M059J (cell line): ENCODE measurements around the gene SSBP4. TPM values are rescaled to one million over a fixed set of nuclear protein-coding genes. Genes with fewer than 3 reads are reported as not detected.

Experiments used
- DNase-seq: peaks from one replicate; pipeline ENCODE4 v3.0.0-alpha.2; 2012; ENCODE audit warnings: low read depth
- total RNA-seq: library from RNA; depleted of rRNA; stranded (reverse); fragments of >200 nt; shearing (Covaris generic); gene quantifications from 2 replicates; pipeline ENCODE4 v1.2.3, GENCODE V29; 2014

The SSBP4 gene
- total RNA-seq, 1 experiment from 2014 or later, result 55.3 TPM

GRCh38 chr19:18444513-18444912 is 25.3 kb downstream of the SSBP4 start:
- DNase-seq, result no peak

DNA sequence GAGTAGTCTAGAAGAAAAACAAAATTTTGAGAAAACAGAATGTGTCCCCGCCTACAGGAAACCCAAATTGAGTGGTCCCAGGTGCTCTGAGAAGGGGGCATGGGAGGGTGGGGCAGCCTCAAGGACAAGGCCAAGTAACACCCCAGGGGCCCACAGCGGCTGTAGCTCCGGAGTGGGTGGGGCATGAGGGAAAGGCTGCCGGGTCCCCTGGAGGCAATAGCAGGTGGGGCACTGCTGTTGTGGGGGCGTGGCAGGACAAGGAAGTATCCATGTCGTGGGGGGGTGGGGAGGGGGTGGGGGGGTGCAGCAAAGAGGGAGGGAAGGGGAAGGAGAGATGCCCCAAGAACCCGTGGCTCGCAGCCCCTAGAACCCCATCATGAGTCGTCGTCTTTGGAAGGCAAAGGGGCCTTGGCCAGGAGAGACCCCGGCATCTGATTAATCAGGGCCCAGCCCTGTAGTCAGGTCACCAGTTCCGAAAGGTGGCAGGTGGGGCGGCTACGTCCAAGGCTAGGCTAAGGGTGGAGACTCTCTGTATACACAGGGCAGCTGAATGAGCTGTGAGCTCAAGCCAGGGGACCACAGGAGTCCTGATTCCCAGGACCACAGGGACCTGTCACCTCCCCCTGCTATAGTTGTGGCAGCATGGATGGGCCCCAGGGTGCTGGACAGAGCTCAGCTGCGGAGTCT is 26.2 kb downstream of the SSBP4 start:
- no peak for DNase-seq

GRCh38 chr19:18446145-18446810 is 27.1 kb downstream of the SSBP4 start:
- DNase-seq, result no peak

DNA sequence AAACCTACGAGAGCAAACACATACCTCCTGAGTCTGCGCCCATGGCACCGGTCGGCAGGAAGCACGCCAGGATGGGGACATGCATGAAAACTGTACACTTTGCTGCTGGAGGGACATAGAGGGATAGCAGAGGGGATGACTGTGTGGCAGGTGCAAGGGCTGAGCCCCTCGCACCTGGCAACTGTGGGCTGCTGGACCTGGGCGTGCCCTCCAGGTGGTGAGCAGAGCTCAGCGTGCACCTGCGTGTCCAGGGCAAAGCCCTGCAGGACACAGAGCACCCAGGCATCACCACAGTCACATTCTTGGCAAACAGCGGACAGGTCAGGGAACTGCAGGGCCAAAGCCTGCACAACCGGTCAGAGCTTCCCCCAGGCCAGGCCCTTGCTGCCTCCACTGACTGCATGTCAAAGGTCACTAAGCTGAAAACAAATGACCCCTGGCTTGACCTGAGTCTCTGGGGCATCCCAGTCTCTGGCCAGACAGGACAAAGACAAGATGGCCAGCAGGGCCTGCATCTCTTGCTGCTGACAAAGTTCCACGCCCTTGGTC is 27.7 kb downstream of the SSBP4 start:
- DNase-seq, result no peak

DNA sequence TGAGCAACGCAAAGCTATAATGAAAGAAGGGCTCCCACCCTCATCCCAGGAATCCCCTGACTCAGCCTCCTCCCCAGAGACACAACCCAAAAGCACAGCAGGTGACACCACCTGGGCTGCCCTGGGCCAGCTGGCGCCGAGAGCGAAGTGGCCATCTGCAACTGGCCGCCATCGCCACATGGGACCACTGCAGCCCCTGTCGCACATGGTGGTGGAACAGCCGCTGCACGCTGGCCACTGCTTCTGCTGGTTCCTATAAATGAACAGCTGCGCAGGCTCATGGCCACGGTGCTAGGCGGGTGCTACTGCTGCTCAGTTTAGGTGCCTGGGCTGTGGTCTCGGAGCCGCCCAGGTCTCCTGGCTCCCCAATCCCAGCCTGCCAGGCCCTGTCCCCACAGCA is 30.4 kb downstream of the SSBP4 start:
- DNase-seq, result no peak

DNA sequence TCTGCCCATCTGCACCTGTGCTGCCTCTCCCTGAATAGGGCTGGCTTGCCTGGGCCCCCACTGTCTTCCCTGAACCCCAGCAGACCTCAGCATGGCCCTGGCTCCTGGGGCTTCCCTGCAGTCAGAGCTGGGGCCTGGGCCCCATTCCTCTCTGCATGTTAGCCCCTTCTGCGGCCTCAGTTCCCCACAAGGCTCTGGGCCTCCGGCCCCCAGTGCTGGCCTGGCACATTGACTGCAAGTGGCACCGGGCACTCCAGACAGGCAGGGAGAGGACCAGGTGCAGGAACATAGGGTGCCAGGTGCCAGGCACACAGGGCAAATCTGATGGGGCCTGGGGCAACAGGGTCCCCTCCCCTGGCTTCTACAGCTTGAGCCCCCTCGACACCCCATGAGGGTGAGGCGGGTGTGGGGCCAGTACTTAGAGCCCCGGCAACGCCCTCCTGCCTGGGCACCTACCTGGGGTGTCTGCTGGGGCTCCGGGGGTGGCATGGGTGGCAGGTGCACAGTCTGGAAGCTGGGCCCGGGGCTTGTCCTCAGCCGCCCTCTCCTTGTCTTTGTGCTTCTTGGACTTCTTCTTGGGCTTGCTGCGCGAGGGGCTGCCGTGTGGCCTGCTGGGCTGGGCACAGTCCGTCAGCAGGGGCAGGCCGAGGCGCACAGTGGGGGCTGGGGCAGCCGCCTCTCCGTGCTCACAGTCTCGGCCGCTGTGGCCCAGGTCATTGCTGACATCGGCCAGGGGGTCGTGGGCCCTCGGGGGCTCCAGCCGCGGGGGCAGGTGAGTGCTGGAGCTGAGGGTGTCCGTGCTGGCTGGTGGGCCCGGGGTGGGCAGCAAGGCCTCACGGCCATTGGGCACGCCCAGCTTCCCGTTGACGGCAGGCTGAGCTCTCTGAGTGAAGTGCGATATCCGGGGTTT is 31.1 kb downstream of the SSBP4 start:
- DNase-seq, result no peak

DNA sequence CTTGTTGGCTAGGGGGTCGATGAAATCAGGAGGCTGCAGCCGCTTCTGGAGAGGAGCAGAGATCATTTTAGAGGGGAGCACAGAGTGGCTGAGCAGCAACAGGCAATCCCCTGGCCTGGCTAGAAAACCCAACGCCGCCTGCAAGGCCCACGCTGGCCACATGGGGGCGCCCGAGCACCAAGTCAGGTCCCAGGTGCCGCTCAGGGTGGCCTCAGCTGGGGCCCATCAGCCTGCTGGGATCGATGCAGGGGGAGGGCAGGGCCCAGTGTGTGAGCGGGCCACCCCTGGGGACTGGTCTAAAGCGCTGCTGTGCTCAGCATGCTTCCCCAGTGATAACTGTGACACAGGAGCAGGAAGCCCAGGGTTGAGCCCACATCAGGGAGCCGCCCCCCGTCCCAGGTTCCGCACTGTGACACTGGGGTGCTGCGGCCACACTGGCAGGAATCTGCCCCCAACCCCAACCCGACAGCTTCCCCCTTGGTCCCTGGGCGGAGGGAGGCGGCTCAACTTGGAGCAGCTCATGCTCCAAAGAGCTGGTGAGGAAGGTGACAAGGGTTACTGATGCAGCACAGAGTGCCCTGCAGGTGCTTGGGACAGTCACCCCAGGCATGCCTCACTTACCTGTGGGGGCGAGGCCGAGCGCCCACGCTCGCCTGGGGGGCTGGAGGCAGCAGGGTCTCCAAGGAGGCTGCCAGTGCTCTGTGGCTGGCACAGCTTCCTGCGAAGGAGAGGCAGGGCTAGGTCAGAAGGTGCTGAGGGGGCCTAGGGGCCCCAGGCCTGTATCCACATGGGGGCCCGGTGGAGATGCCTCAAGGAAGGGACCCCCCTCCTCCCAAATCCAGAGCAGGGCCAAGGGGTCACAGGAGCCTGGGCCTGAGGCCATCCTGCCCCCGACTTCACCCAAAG is 32.0 kb downstream of the SSBP4 start:
- peak; percentile 69 for DNase-seq

- DNase-seq, result no peak
Measured at GRCh38 chr19:18452386-18452785, 33.2 kb downstream of the SSBP4 start.

DNA sequence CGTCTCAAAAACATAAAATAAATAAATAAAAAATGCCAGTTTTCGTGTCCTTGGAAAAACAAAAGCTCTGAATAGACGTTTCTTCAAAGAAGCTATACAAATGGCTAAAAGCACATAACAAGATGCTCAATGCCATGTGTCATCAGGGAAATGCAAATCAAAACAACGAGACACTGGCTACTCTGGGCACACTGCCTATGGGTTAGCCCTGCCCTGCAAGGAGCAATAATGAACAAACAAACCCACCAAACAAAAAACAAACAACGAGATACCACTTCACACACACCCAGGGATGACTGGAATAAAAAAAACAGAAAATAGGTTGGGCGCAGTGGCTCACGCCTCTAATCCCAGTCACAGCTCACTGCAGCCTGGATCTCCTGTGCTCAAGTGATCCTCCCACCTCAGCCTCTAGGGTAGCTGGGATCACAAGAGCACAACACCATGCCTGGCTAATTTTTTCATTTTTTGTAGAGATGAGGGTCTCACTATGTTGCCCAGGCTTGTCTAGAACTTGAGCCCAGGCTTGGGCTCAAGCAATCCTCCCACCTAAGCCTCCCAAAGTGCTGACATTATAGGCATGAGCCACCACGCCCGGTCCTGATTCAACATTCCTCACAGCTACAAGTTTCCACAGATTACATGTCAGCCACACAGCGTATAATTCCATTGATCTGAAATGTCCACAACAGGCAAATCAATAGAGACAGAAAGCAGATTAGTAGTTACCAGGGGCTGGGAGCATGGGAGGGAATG is 34.2 kb downstream of the SSBP4 start:
- peak; percentile 79 for DNase-seq

DNA sequence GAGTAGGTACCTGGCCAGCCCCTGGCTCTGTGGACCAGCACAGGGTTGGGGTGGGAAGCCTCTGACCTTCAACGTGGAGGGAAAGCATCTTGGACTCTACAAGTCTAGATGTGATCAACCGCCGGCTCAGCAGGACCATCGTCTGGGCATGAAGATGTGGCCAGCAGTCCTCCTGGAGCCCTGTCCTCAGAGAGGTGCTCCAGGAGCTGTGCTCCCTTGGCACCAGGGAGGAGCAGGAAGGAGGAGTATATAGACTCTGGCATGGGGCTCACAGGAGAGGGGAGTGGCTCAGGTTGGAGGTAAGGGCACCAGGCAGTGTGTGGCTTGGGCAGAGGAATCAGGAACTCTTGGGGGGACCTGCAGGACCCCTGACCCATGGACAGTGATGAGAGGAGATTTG is 37.1 kb downstream of the SSBP4 start:
- no peak for DNase-seq

DNA sequence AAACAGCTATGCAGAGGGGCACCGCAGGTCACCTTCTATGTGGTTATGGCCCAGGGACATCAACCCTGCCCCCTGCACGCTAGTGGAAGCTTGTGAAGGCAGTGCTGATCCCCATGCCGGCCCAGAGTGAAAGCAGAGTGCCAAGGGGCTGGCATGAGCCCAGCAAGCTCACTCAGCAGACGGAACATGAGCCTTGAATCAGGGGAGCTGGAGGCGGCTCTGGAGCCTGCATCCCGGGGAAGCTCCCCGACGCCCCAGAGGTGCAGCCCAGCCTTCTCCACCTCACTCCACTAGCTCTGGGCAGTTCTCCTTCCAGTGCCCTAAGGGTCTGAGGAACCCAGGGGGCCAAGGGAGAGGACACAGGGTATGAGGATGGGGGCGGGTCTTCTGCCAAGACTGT is 37.8 kb downstream of the SSBP4 start:
- no peak for DNase-seq

GRCh38 chr19:18457483-18458331 is 38.5 kb downstream of the SSBP4 start:
- no peak for DNase-seq

- DNase-seq, result no peak
Measured at GRCh38 chr19:18460900-18461299, 41.7 kb downstream of the SSBP4 start.

- no peak for DNase-seq
Measured at GRCh38 chr19:18461471-18461870, 42.3 kb downstream of the SSBP4 start.

DNA sequence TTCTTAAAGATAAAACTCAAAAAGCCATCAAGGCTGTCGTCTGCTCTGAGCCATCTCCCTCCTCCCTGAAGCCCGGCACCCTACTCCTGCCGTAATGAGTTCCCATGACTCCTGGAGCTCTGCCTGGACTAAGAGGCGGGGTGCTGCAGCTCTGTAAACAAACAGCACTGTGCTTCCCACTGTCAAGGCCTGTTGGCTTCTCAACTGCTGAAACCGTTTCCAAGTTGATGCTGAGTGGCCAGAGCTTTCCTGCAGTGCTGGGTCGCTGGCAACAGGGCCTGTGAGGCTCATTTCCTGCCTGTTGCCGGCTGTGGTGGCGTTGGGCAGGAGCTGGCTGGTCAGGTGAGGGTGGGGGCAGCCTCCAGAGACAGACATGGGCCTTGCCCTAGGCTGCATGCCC is 45.4 kb downstream of the SSBP4 start:
- peak; percentile 85 for DNase-seq

DNA sequence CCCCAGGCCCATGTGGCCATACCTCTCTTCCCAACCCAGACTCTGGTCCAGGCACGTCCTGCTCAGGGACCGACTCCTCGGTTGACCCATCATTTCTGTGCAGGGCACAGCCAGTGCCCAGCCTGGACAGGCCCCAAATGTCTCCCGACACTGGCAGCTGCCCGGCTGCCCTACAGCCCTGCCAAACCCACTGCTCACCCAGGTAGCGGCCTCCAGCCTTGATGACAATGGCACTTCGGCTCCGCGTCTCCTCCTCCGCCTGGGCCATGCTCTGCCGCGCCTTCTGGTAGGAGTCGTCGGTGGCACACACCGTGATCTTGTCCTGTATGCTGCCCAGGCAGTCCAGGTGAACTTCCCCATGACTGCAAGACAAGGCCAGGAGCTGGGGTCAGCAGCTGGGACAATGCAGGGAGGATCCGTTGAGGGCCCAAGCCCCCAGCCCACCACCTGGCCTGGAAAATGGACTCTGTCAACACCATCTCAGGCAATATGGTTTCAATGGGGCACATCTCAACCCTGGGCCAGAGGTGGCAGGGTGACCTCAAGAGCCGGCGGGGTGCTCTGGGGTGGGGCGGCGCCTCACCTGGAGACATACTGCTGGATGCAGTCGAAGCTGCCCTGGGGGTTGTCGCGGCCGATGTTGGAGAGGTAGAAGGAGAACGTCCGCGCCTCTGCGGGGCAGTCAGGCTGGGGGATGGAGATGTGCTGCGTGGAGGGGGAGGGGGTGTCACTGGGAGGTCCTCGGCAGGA is 46.2 kb downstream of the SSBP4 start:
- DNase-seq, result no peak

DNA sequence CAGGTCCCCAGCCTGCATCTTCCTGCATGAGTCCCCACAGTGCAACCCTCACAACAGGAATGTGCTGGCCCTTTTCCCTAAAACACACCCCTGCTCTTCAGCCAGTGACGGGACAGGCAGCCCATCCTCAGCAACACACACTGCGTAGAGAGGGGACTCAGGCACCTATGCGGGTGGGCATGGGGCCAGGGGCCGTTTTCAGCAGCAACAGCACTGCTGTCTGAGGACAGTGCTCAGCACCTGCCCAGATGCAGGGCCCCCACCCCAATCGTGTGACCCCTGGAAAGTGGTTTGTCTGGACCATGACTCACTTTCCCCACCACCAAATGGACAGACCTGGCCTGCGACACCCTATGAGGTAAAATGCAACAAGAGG is 46.8 kb downstream of the SSBP4 start:
- DNase-seq, result no peak

DNA sequence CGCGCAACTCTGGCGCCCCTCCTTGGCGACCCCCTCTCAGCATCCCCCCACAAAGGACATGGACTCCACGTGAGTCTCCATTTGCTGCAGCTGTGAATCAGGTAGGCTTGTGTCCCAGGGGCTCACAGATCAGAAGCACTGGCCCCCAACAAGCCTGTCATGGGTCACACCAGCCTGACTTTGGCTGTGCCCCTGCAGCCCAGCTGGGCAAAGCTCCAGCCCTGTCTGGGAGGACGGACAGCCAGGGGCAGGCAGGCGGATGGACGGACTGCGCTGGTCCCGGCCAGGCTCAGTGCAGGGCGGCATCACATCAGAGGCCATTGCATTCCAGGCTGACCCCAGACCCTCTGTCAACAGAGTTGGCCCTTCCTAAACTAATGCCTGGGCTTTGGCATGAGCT is 47.2 kb downstream of the SSBP4 start:
- DNase-seq, result no peak

- no peak for DNase-seq
Measured at GRCh38 chr19:18467978-18468377, 48.8 kb downstream of the SSBP4 start.
